HepG2 (cell line): ENCODE results near the gene GBP6. TPM values are rescaled to one million over a fixed set of nuclear protein-coding genes. Genes with fewer than 3 reads are reported as not detected.

ENCODE experiments used
- ATAC-seq: fragments of 200-7000 bp; cut with Tn5 transposase; 3 replicates; pipeline ENCODE4 v1.9.1; 2020; ENCODE audit warnings: mild to moderate bottlenecking, moderate library complexity
- BruUV-seq: library from RNA; stranded (reverse); fragments of 400-500 nt; replicated peaks from 2 replicates; lab custom pipeline; 2021; lab: Mats Ljungman, UMichigan
- CTCF ChIA-PET: fragments of 300-600 bp; formaldehyde crosslinking; extraction: SDS; loops from one replicate; lab custom pipeline; 2021; ENCODE audit warnings: low total read pairs, inconsistent platforms, low intra/inter-chr PET ratio; lab: Yijun Ruan, JAX
- POLR2A ChIA-PET: fragments of 350-600 bp; sonication (Branson Sonifier 250); formaldehyde crosslinking; loops from one replicate; lab custom pipeline; 2020; ENCODE audit warnings: antibody characterized with exemption, inconsistent platforms; lab: Yijun Ruan, JAX
- DNase-seq: peaks from one replicate; pipeline ENCODE4 v3.0.0-alpha.2; 2015; ENCODE audit warnings: low spot score
- FAIRE-seq: peaks from 3 replicates; lab custom pipeline; 2011; peaks lifted over from hg19 to GRCh38; lab: Jason Lieb, UNC
- H2AFZ ChIP-seq: one replicate; pipeline ENCODE4 v1.6.1; 2011; ENCODE audit warnings: low read length, inconsistent platforms
- H3K27ac ChIP-seq: fragments of 300-600 bp; 3 replicates; pipeline ENCODE4 v1.8.0; 2011; ENCODE audit warnings: mixed run types, mild to moderate bottlenecking, mixed read lengths, low read length, inconsistent platforms; ENCODE audit not compliant: insufficient read depth; ENCODE audit errors: extremely low read length
- H3K27me3 ChIP-seq, 2 experiments: fragments of 200-600 bp in 1 of 2; 2 replicates in 1 of 2; 3 replicates in 1 of 2; pipeline versions ENCODE4 v1.6.0 to v1.8.0; 2011; ENCODE audit warnings: low read length in 2 of 2, mild to moderate bottlenecking in 2 of 2, moderate library complexity in 2 of 2, inconsistent platforms in 1 of 2; ENCODE audit not compliant: insufficient read depth in 2 of 2, control insufficient read depth in 1 of 2
- H3K36me3 ChIP-seq, 2 experiments: fragments of 200-600 bp in 1 of 2; replicated peaks in 1 of 2; 2 replicates in 1 of 2; 3 replicates in 1 of 2; pipeline versions ENCODE4 v1.5.1 to v1.8.0; 2011; ENCODE audit warnings: low read length in 2 of 2, inconsistent platforms in 1 of 2; ENCODE audit not compliant: insufficient read depth in 2 of 2, control insufficient read depth in 1 of 2
- H3K4me1 ChIP-seq: 2 replicates; pipeline ENCODE4 v1.5.1; 2012; ENCODE audit warnings: low read length, inconsistent platforms; ENCODE audit not compliant: insufficient read depth
- H3K4me2 ChIP-seq: 2 replicates; pipeline ENCODE4 v1.6.0; 2011; ENCODE audit warnings: low read depth, low read length, inconsistent platforms
- H3K4me3 ChIP-seq, 3 experiments: fragments of 200-600 bp in 1 of 3; sonication (generic), shearing (Covaris generic) in 1 of 3; replicated peaks in 1 of 3; 2 replicates each; pipeline ENCODE4 v1.5.1; 2011 to 2016; ENCODE audit warnings: low read length in 3 of 3, inconsistent platforms in 2 of 3, low read depth in 2 of 3, mild to moderate bottlenecking in 2 of 3, control low read depth in 1 of 3, mixed read lengths in 1 of 3; ENCODE audit not compliant: insufficient read depth in 1 of 3
- H3K79me2 ChIP-seq: one replicate; pipeline ENCODE4 v1.6.1; 2011; ENCODE audit warnings: low read length, inconsistent platforms; ENCODE audit not compliant: insufficient read depth
- H3K9ac ChIP-seq: 2 replicates; pipeline ENCODE4 v1.6.0; 2011; ENCODE audit warnings: mild to moderate bottlenecking, low read depth, low read length, inconsistent platforms; ENCODE audit not compliant: insufficient read depth
- H3K9me3 ChIP-seq: 2 replicates; pipeline ENCODE4 v1.5.1; 2012; ENCODE audit warnings: mild to moderate bottlenecking, low read length
- H4K20me1 ChIP-seq: 2 replicates; pipeline ENCODE4 v1.6.0; 2011; ENCODE audit warnings: inconsistent platforms, mild to moderate bottlenecking, low read length, moderate library complexity; ENCODE audit not compliant: insufficient read depth
- ATF6 ChIP-seq: sonication (generic); formaldehyde crosslinking; conservative IDR thresholded peaks from 2 replicates; pipeline ENCODE4 v1.4.0; 2020; ENCODE audit warnings: missing genetic modification reagents
- BHLHE40 ChIP-seq: IDR thresholded peaks from 2 replicates; pipeline ENCODE4 v1.6.1; 2011; ENCODE audit warnings: low read length, improper control_type of control experiment
- ETV5 ChIP-seq: IDR thresholded peaks from 2 replicates; pipeline ENCODE4 v1.6.1; 2018; ENCODE audit warnings: missing biosample characterization, missing genetic modification reagents, inconsistent platforms, borderline replicate concordance
- IKZF1 ChIP-seq: fragments of 450-650 bp; IDR thresholded peaks from 2 replicates; pipeline ENCODE4 v1.7.1; 2016
- MIER3 ChIP-seq: IDR thresholded peaks from 2 replicates; pipeline ENCODE4 v1.6.1; 2016; ENCODE audit warnings: missing compliant biosample characterization, borderline replicate concordance
- NPAS2 ChIP-seq: sonication (generic); formaldehyde crosslinking; IDR thresholded peaks from 2 replicates; pipeline ENCODE4 v1.8.0; 2022; ENCODE audit warnings: mild to moderate bottlenecking, missing genetic modification reagents, borderline replicate concordance
- PHF5A ChIP-seq: IDR thresholded peaks from one replicate; pipeline ENCODE4 v1.6.1; 2018; ENCODE audit warnings: low read depth, missing genetic modification reagents; ENCODE audit not compliant: unreplicated experiment
- PHF8 ChIP-seq: sonication (generic); formaldehyde crosslinking; IDR thresholded peaks from 2 replicates; pipeline ENCODE4 v1.5.0; 2020; ENCODE audit warnings: missing genetic modification reagents
- SOX6 ChIP-seq, 2 experiments: fragments of 450-650 bp in 1 of 2; sonication (generic) in 1 of 2; formaldehyde crosslinking in 1 of 2; IDR thresholded peaks; 2 replicates each; pipeline versions ENCODE4 v1.4.0 to v1.6.1; 2017 to 2020; ENCODE audit warnings: antibody characterized with exemption in 1 of 2, mild to moderate bottlenecking in 1 of 2, missing genetic modification reagents in 1 of 2
- TEAD3 ChIP-seq: optimal IDR thresholded peaks from 2 replicates; pipeline ENCODE3; 2016; ENCODE audit warnings: borderline replicate concordance
- U2AF1 ChIP-seq: fragments of 200-400 bp; formaldehyde crosslinking; optimal IDR thresholded peaks from 2 replicates; pipeline ENCODE3; 2017; ENCODE audit warnings: mild to moderate bottlenecking, low read depth, low read length
- ZGPAT ChIP-seq: IDR thresholded peaks from 2 replicates; pipeline ENCODE4 v1.6.1; 2016; ENCODE audit warnings: mild to moderate bottlenecking
- ZNF264 ChIP-seq: sonication (generic); formaldehyde crosslinking; IDR thresholded peaks from 2 replicates; pipeline ENCODE4 v1.4.0; 2020; ENCODE audit warnings: missing genetic modification reagents
- ZNF296 ChIP-seq: sonication (generic); formaldehyde crosslinking; conservative IDR thresholded peaks from 2 replicates; pipeline ENCODE4 v1.5.0; 2020; ENCODE audit warnings: mild to moderate bottlenecking, missing genetic modification reagents
- ZNF430 ChIP-seq: sonication (generic); formaldehyde crosslinking; IDR thresholded peaks from 2 replicates; pipeline ENCODE4 v1.9.0; 2021; ENCODE audit warnings: mild to moderate bottlenecking, missing genetic modification reagents
- ZNF790 ChIP-seq: sonication (generic); formaldehyde crosslinking; IDR thresholded peaks from 2 replicates; pipeline ENCODE4 v1.8.0; 2022; ENCODE audit warnings: missing genetic modification reagents, mild to moderate bottlenecking, borderline replicate concordance
- WGBS: methylation state at CpG from one replicate; pipeline ENCODE4 v1.1.6; 2017; ENCODE audit warnings: low lambda C conversion rate; 5-methylcytosine and 5-hydroxymethylcytosine counted together
- in situ Hi-C: cut with HindIII; loops from 2 replicates; pipeline ENCODE4 v1.10.0; 2017; ENCODE audit warnings: low pct_unique_long_range_greater_than_20kb; ENCODE audit not compliant: extremely low pct_ligation_motif_present
- intact Hi-C: fragments of 100-400 bp; cut with micrococcal nuclease; formaldehyde crosslinking; loops from one replicate; pipeline ENCODE4 v1.10.0; 2022; ENCODE audit not compliant: unreplicated experiment
- polyA plus RNA-seq, 8 experiments: library from polyadenylated mRNA; depleted of rRNA in 3 of 8; stranded (reverse) in 7 of 8; unstranded in 1 of 8; fragments of >200 nt; fragmentation: Illumina TruSeq in 4 of 8; extraction: Trizol in 4 of 8; gene quantifications; 2 replicates each; pipeline versions ENCODE4 v1.2.1 to v1.2.3, GENCODE V29; 2011 to 2016; ENCODE audit warnings: low read depth in 4 of 8, missing spikeins in 1 of 8, mixed read lengths in 1 of 8; ENCODE audit not compliant: insufficient read depth in 1 of 8
- total RNA-seq, 5 experiments: library from RNA; depleted of rRNA; stranded (reverse); fragments of >200 nt; fragmentation: Illumina TruSeq; extraction: Trizol; gene quantifications; 2 replicates each; pipeline ENCODE4 v1.2.3, GENCODE V29; 2016; ENCODE audit warnings: low read depth in 1 of 5

Gene GBP6
- total and polyA plus RNA-seq, 2 of the 13 experiments (the other 11 are each of a cell fraction or from before 2014, with no cell fraction given), result not detected

GRCh38 chr1:89322402-89322801, 41.5 kb upstream of the GBP6 start:
- ChIA-PET CTCF (no interaction called here), POLR2A (no interaction called here)
- no TSS peak for BruUV-seq
- FAIRE-seq, result no peak
- no peak for ATAC-seq
- Histone ChIP-seq H3K9ac (no peak overlapping the region), H3K79me2 (no peaks in the 10 kb centered on the region), H3K27me3 (no peaks in the 10 kb centered on the region), H3K27ac (no peak overlapping the region), H3K4me2 (no peak overlapping the region), H3K4me3 (no peak overlapping the region), H3K4me1 (no peaks in the 10 kb centered on the region), H2AFZ (no peak overlapping the region), H3K36me3 (no peaks in the 10 kb centered on the region), H4K20me1 (no peaks in the 10 kb centered on the region), H3K9me3 (no peaks in the 10 kb centered on the region)
- in situ Hi-C loops, result no loop called here
- WGBS, result 3% methylated on average over 1 of the region's 1 CpG
- no peak for DNase-seq
- TF ChIP-seq ZGPAT (CRISPR knock-in tag), result no peak
- TF ChIP-seq MIER3, result no peak
- no peak for TF ChIP-seq ZNF790 (CRISPR knock-in tag)
- no peak for TF ChIP-seq NPAS2 (CRISPR knock-in tag)
- no peak for TF ChIP-seq PHF5A (CRISPR knock-in tag)
- TF ChIP-seq PHF8 (CRISPR knock-in tag), result no peak
- TF ChIP-seq SOX6 (IDR thresholded peaks at IDR 0.05), result no peak
- TF ChIP-seq SOX6 (CRISPR knock-in tag; IDR thresholded peaks at IDR 0.05), result no peak
- TF ChIP-seq U2AF1, result no peak
- TF ChIP-seq ZNF264 (CRISPR knock-in tag), result no peak
- TF ChIP-seq BHLHE40, result no peak
- no peak for TF ChIP-seq ETV5 (CRISPR knock-in tag)
- TF ChIP-seq IKZF1, result no peak
- TF ChIP-seq ZNF296 (CRISPR knock-in tag), result no peak
- TF ChIP-seq ATF6, result no peak
- TF ChIP-seq ZNF430 (CRISPR knock-in tag), result no peak
- TF ChIP-seq TEAD3 (CRISPR knock-in tag), result no peak
- intact Hi-C loops, result no loop called here
